CD14-positive monocyte (primary cell): ENCODE results near the gene ZFHX2. TPM values are rescaled to one million over a fixed set of nuclear protein-coding genes. Genes with fewer than 3 reads are reported as not detected.

Experiments used
- DNase-seq, 3 donors: peaks; one replicate each; pipeline ENCODE4 v3.0.0-alpha.2; 2011 to 2022
- H2AFZ ChIP-seq: 2 replicates; pipeline ENCODE4 v1.6.0; 2012; ENCODE audit warnings: mild to moderate bottlenecking, low read depth, low read length, inconsistent platforms; ENCODE audit not compliant: insufficient read depth, poor library complexity, severe bottlenecking
- H3K27ac ChIP-seq, 2 donors: 1 replicate in 1 of 2; 2 replicates in 1 of 2; pipeline ENCODE4 v1.5.1; 2012 to 2013; ENCODE audit warnings: low read length in 2 of 2, control low read depth in 1 of 2, inconsistent platforms in 1 of 2, low read depth in 1 of 2, mild to moderate bottlenecking in 1 of 2
- H3K27me3 ChIP-seq, 2 donors: one replicate each; pipeline versions ENCODE4 v1.6.0 to v1.6.1; 2011 to 2013; ENCODE audit warnings: low read length in 2 of 2; ENCODE audit not compliant: control insufficient read depth in 2 of 2, insufficient read depth in 2 of 2
- H3K36me3 ChIP-seq, 2 donors: replicated peaks in 1 of 2; 1 replicate in 1 of 2; 2 replicates in 1 of 2; pipeline versions ENCODE4 v1.5.1 to v1.6.1; 2012 to 2013; ENCODE audit warnings: low read length in 2 of 2, control low read depth in 1 of 2, inconsistent platforms in 1 of 2, mild to moderate bottlenecking in 1 of 2; ENCODE audit not compliant: insufficient read depth in 2 of 2, control insufficient read depth in 1 of 2
- H3K4me1 ChIP-seq, 2 donors: 1 replicate in 1 of 2; 2 replicates in 1 of 2; pipeline versions ENCODE4 v1.5.1 to v1.6.1; 2012 to 2013; ENCODE audit warnings: low read length in 2 of 2, control low read depth in 1 of 2, inconsistent platforms in 1 of 2, mild to moderate bottlenecking in 1 of 2, moderate library complexity in 1 of 2; ENCODE audit not compliant: insufficient read depth in 2 of 2, control insufficient read depth in 1 of 2
- H3K4me2 ChIP-seq: replicated peaks from 2 replicates; pipeline ENCODE3; 2012; ENCODE audit warnings: low read length, moderate library complexity, mild to moderate bottlenecking; ENCODE audit not compliant: poor library complexity, severe bottlenecking; ENCODE audit errors: extremely low read depth
- H3K4me3 ChIP-seq, 3 experiments: fragments of 200-600 bp in 1 of 3; sonication (generic) in 1 of 3; replicated peaks in 1 of 3; 1 replicate in 2 of 3; 2 replicates in 1 of 3; pipeline ENCODE4 v1.5.1; 2011 to 2013; ENCODE audit warnings: low read length in 3 of 3, mild to moderate bottlenecking in 3 of 3, control low read depth in 2 of 3, low read depth in 2 of 3, inconsistent platforms in 1 of 3, moderate library complexity in 1 of 3
- H3K79me2 ChIP-seq: 2 replicates; pipeline ENCODE4 v1.6.0; 2012; ENCODE audit warnings: mild to moderate bottlenecking, control low read depth, inconsistent platforms, low read length, moderate library complexity; ENCODE audit not compliant: insufficient read depth
- H3K9ac ChIP-seq: 2 replicates; pipeline ENCODE4 v1.6.0; 2017; ENCODE audit warnings: low read length, mild to moderate bottlenecking; ENCODE audit not compliant: insufficient read depth, poor library complexity, severe bottlenecking
- H3K9me3 ChIP-seq, 2 donors: replicated peaks in 1 of 2; 1 replicate in 1 of 2; 2 replicates in 1 of 2; pipeline versions ENCODE4 v1.5.1 to v1.6.1; 2012 to 2013; ENCODE audit warnings: low read length in 2 of 2, control low read depth in 1 of 2; ENCODE audit not compliant: control insufficient read depth in 1 of 2, insufficient read depth in 1 of 2
- H4K20me1 ChIP-seq: 2 replicates; pipeline ENCODE4 v1.6.0; 2012; ENCODE audit warnings: mild to moderate bottlenecking, low read length, control low read depth, moderate library complexity; ENCODE audit not compliant: insufficient read depth
- H3K27ac Mint-ChIP-seq, 7 donors: one replicate each; pipeline ENCODE4 v1.8.0; 2020; ENCODE audit warnings: mild to moderate bottlenecking in 7 of 7, mixed read lengths in 7 of 7, moderate library complexity in 6 of 7, inconsistent platforms in 2 of 7
- H3K27me3 Mint-ChIP-seq, 3 donors: one replicate each; pipeline ENCODE4 v1.8.0; 2021 to 2022; ENCODE audit warnings: low read depth in 3 of 3, mild to moderate bottlenecking in 3 of 3, mixed read lengths in 3 of 3, moderate library complexity in 3 of 3, inconsistent platforms in 1 of 3
- H3K36me3 Mint-ChIP-seq, 2 donors: one replicate each; pipeline ENCODE4 v1.8.0; 2020; ENCODE audit warnings: mixed read lengths in 2 of 2, inconsistent platforms in 1 of 2, mild to moderate bottlenecking in 1 of 2
- H3K4me1 Mint-ChIP-seq: one replicate; pipeline ENCODE4 v1.8.0; 2020; ENCODE audit warnings: mild to moderate bottlenecking, mixed read lengths
- H3K4me3 Mint-ChIP-seq, 2 donors: one replicate each; pipeline ENCODE4 v1.8.0; 2020; ENCODE audit warnings: mild to moderate bottlenecking in 2 of 2, mixed read lengths in 2 of 2, moderate library complexity in 1 of 2
- H3K9me3 Mint-ChIP-seq, 7 donors: one replicate each; pipeline ENCODE4 v1.8.0; 2020 to 2022; ENCODE audit warnings: mixed read lengths in 7 of 7, mild to moderate bottlenecking in 6 of 7, moderate library complexity in 6 of 7, inconsistent platforms in 2 of 7
- WGBS: methylation state at CpG from one replicate; pipeline ENCODE4 v1.1.5; 2013; ENCODE audit warnings: missing lambda C conversion rate; ENCODE audit not compliant: insufficient coverage; 5-methylcytosine and 5-hydroxymethylcytosine counted together
- intact Hi-C, 2 donors: fragments of 100-400 bp; cut with micrococcal nuclease; formaldehyde crosslinking; loops; one replicate each; pipeline versions ENCODE4 v1.15.0 to v1.15.1; 2023
- polyA plus RNA-seq, 3 donors: library from polyadenylated mRNA; depleted of rRNA in 1 of 3; unstranded in 2 of 3; stranded (reverse) in 1 of 3; fragments of 300-500 nt in 2 of 3; fragments of >200 nt in 1 of 3; fragmentation: Illumina TruSeq in 2 of 3; gene quantifications; 1 replicate in 2 of 3; 2 replicates in 1 of 3; pipeline ENCODE4 v1.2.3, GENCODE V29; 2012 to 2021
- TF ChIP-seq, protein P1 (sequence below): fragments of 200-600 bp; IDR thresholded peaks from one replicate; pipeline ENCODE4 v1.8.0; 2022; ENCODE audit warnings: antibody characterized with exemption, mild to moderate bottlenecking

Gene ZFHX2
- polyA plus RNA-seq, 3 donors: 0.01 to 0.07 TPM; not detected in 1

DNA sequence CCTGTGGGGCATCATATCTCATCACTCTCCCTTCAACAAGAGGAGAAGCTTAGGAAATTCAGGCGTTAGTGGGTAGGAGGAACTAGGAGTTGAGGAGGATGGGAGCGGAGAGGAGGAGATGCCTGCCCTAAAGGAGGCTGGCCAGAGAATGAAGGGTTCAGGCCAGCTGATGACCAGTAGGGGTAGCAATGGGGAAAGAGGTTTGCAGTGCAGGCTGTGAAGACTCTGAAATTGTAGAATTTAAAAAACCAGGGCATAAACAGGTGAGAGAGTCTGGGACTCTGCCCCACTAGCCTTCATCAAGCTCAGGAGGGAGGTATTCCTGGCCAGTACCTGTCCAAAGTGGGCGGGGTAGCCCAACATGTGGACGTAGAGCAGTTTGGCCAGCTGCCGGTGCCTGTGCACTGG lies 15.2 kb upstream of the ZFHX2 start:
- H3K9me3 Mint-ChIP-seq: peaks cover 0 to 3% (median 0%) of the 10 kb centered on the region in 7 donors
- Histone ChIP-seq H3K27me3 (no peaks in the 10 kb centered on the region), H3K27ac (peak overlapping the region; percentile 53 to 86), H3K4me2 (peak overlapping the region; percentile 97), H3K9ac (peak overlapping the region; percentile 78), H3K4me1 (peaks cover 51 to 67% of the 10 kb centered on the region in 2 donors), H3K4me3 (peak overlapping the region; percentile 51 to 94 (median 94)), H3K9me3 (no peaks in the 10 kb centered on the region), H2AFZ (peak overlapping the region; percentile 93), H3K79me2 (peaks cover 15% of the 10 kb centered on the region), H3K36me3 (peaks cover 32 to 39% of the 10 kb centered on the region in 2 donors), H4K20me1 (peaks cover 25% of the 10 kb centered on the region)
- intact Hi-C loops: loop anchor here in 1 of 2 donors (10.0 kb wide), 1 partner anchor 242 kb away; the partner anchor contains the start of gene PABPN1
- H3K27me3 Mint-ChIP-seq: peaks cover 0 to 3% (median 0%) of the 10 kb centered on the region in 3 donors
- H3K27ac Mint-ChIP-seq: peak overlapping the region in 5 of 7 donors; percentile 91 to 95 (median 94)
- peaks cover 29 to 43% of the 10 kb centered on the region in 2 donors for H3K36me3 Mint-ChIP-seq
- 15% methylated on average over 4 of the region's 5 CpGs for whole genome bisulfite sequencing
- no peak for DNase-seq
- TF ChIP-seq, protein P1, sequence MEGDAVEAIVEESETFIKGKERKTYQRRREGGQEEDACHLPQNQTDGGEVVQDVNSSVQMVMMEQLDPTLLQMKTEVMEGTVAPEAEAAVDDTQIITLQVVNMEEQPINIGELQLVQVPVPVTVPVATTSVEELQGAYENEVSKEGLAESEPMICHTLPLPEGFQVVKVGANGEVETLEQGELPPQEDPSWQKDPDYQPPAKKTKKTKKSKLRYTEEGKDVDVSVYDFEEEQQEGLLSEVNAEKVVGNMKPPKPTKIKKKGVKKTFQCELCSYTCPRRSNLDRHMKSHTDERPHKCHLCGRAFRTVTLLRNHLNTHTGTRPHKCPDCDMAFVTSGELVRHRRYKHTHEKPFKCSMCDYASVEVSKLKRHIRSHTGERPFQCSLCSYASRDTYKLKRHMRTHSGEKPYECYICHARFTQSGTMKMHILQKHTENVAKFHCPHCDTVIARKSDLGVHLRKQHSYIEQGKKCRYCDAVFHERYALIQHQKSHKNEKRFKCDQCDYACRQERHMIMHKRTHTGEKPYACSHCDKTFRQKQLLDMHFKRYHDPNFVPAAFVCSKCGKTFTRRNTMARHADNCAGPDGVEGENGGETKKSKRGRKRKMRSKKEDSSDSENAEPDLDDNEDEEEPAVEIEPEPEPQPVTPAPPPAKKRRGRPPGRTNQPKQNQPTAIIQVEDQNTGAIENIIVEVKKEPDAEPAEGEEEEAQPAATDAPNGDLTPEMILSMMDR: no peak
- H3K4me1 Mint-ChIP-seq: peaks cover 56% of the 10 kb centered on the region
- H3K4me3 Mint-ChIP-seq: peak overlapping the region; percentile 100

DNA sequence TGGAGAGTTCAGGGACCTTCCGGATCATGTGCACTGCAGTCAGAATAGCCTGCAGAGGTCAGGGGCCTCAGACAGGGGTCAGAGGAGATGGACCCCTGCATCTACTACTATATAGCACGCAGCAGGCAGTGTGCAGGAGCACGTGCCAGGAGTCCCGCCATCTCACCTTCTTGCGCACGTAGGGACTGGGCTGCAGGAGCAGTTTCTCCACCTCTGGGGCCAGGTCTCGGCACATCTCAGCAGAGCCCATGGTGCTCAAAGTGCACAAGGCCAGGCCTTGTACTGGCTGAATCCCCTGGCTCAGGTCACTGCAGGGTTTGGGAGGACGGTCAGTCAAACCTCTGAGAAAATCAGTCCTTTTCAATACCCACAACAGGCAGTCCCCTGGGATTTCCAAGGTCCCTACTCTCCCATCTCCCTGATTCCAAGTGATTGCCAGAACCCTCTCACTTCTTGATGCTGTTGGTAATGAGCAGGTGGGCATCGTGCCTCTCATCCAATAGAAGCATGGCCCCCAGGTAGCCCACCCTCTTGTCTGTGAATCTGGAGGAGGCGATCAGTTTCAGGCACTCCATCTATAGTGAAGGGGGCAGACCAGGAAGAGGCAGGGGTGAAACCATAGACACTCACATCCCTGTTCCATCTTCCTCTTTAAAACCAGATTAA lies 14.7 kb upstream of the ZFHX2 start:
- no peaks in the 10 kb centered on the region for H3K27me3 Mint-ChIP-seq

More for the DNA sequence above, 14.7 kb upstream of the ZFHX2 start:
- H3K79me2 ChIP-seq: peaks cover 15% of the 10 kb centered on the region
- peaks cover 0 to 3% (median 0%) of the 10 kb centered on the region in 7 donors for H3K9me3 Mint-ChIP-seq
- peak overlapping the region; percentile 100 for H3K4me3 Mint-ChIP-seq
- intact Hi-C loops: loop anchor here in 1 of 2 donors (10.0 kb wide), 1 partner anchor 241 kb away; the partner anchor contains the start of gene PABPN1
- peak overlapping the region in 1 of 3 experiments; percentile 94 for H3K4me3 ChIP-seq
- no peaks in the 10 kb centered on the region for H3K27me3 ChIP-seq
- WGBS: 95% methylated on average over 7 of the region's 10 CpGs
- H2AFZ ChIP-seq: no peak overlapping the region
- H3K9ac ChIP-seq: no peak overlapping the region
- peaks cover 25% of the 10 kb centered on the region for H4K20me1 ChIP-seq
- H3K27ac Mint-ChIP-seq: peak overlapping the region in 4 of 7 donors; percentile 13 to 95 (median 54)
- H3K36me3 ChIP-seq: peaks cover 37 to 44% of the 10 kb centered on the region in 2 donors
- TF ChIP-seq, protein P1: no peak
- no peak for DNase-seq
- no peaks in the 10 kb centered on the region for H3K9me3 ChIP-seq
- H3K4me1 Mint-ChIP-seq: peaks cover 50% of the 10 kb centered on the region
- H3K4me1 ChIP-seq: peaks cover 45 to 61% of the 10 kb centered on the region in 2 donors
- H3K36me3 Mint-ChIP-seq: peaks cover 34 to 48% of the 10 kb centered on the region in 2 donors
- H3K4me2 ChIP-seq: peak overlapping the region; percentile 97
- H3K27ac ChIP-seq: peak overlapping the region in 1 of 2 donors; percentile 86
